ENCODE measurements around the gene BCAR3.

- TF ChIP-seq REST (IDR thresholded peaks at IDR 0.05; ENCODE audit: insufficient read depth in 1 of 2, low read depth in 2 of 2, low read length in 1 of 2) (no peak), CTCF (IDR thresholded peaks at IDR 0.05) (no peak), POLR2AphosphoS5 (IDR thresholded peaks at IDR 0.05; ENCODE audit: low read depth, low read length) (no peak), SIN3A (IDR thresholded peaks at IDR 0.05; ENCODE audit: borderline replicate concordance, insufficient read depth, low read depth, low read length) (no peak), TCF7L2 (IDR thresholded peaks at IDR 0.05; ENCODE audit: low read depth, low read length) (no peak)
Measured at GRCh38 chr1:93730621-93731020, 49.0 kb upstream of the BCAR3 start.

Data from Panc1 (cell line).